GM19455 (cell line): ENCODE measurements around the gene DDX47.
"Not testable (repeated sequence)": the region's sequence is repeated elsewhere in the genome, so short reads cannot be mapped to it uniquely, and the experiment has no call there.

Experiments used
- ATAC-seq: cut with Tn5 transposase; IDR thresholded peaks from one replicate; pipeline ENCODE4 v1.9.1; 2021; ENCODE audit not compliant: unreplicated experiment

The DDX47 gene

GRCh38 chr12:12796928-12797793, 16.0 kb upstream of the DDX47 start:
- no peak for ATAC-seq

- ATAC-seq, result no peak
Measured at GRCh38 chr12:12797794-12798152, 15.4 kb upstream of the DDX47 start.

- no peak for ATAC-seq
Measured at GRCh38 chr12:12798480-12798879, 14.7 kb upstream of the DDX47 start.

- ATAC-seq, result no peak
Measured at GRCh38 chr12:12799163-12799920, 13.8 kb upstream of the DDX47 start.

GRCh38 chr12:12800406-12801180, 12.6 kb upstream of the DDX47 start:
- no peak for ATAC-seq

- not testable (repeated sequence) for ATAC-seq
Measured at GRCh38 chr12:12801656-12802055, 11.5 kb upstream of the DDX47 start.

- peak; percentile 76 for ATAC-seq
Measured at GRCh38 chr12:12803186-12803585, 10.0 kb upstream of the DDX47 start.

- no peak for ATAC-seq
Measured at GRCh38 chr12:12804011-12804410, 9.1 kb upstream of the DDX47 start.

- no peak for ATAC-seq
Measured at GRCh38 chr12:12804432-12804886, 8.7 kb upstream of the DDX47 start.

GRCh38 chr12:12806784-12807516, 6.2 kb upstream of the DDX47 start:
- no peak for ATAC-seq

GRCh38 chr12:12807517-12807903, 5.6 kb upstream of the DDX47 start:
- ATAC-seq, result not testable (repeated sequence)

GRCh38 chr12:12807970-12808702, 5.0 kb upstream of the DDX47 start:
- ATAC-seq, result peak; percentile 60

GRCh38 chr12:12810553-12811021, 2.6 kb upstream of the DDX47 start:
- ATAC-seq, result no peak

GRCh38 chr12:12811343-12811742, 1.8 kb upstream of the DDX47 start:
- no peak for ATAC-seq

- no peak for ATAC-seq
Measured at GRCh38 chr12:12812174-12812573, 972 bp upstream of the DDX47 start.

- ATAC-seq, result no peak
Measured at GRCh38 chr12:12812618-12813119, 477 bp upstream of the DDX47 start.

GRCh38 chr12:12817616-12818015, 4.5 kb downstream of the DDX47 start:
- no peak for ATAC-seq

GRCh38 chr12:12818701-12819100, 5.6 kb downstream of the DDX47 start:
- no peak for ATAC-seq

- no peak for ATAC-seq
Measured at GRCh38 chr12:12819221-12819620, 6.1 kb downstream of the DDX47 start.
